ENCODE measurements around the gene HELQ.

HELQ gene

GRCh38 chr4:83388313-83388676, 67.3 kb downstream of the HELQ start:
- no peak overlapping the region for H3K4me3 ChIP-seq (replicated peaks; ENCODE audit: low read depth, low read length)
- no peak for TF ChIP-seq CTCF (IDR thresholded peaks at IDR 0.05; ENCODE audit: insufficient read depth, low read length, poor library complexity, severe bottlenecking)
- H3K27me3 ChIP-seq (replicated peaks; ENCODE audit: control insufficient read depth, insufficient read depth, low read length) = no peaks in the 10 kb centered on the region
- no peaks in the 10 kb centered on the region for H3K36me3 ChIP-seq (ENCODE audit: control insufficient read depth, insufficient read depth, low read length)
- no peak for DNase-seq (ENCODE audit: extremely low read depth, insufficient read length)

GRCh38 chr4:83387476-83388312, 67.9 kb downstream of the HELQ start:
- no peak for DNase-seq (ENCODE audit: extremely low read depth, insufficient read length)
- H3K36me3 ChIP-seq (ENCODE audit: control insufficient read depth, insufficient read depth, low read length) = no peaks in the 10 kb centered on the region

GRCh38 chr4:83387012-83387411, 68.6 kb downstream of the HELQ start:
- no peaks in the 10 kb centered on the region for H3K27me3 ChIP-seq (replicated peaks; ENCODE audit: control insufficient read depth, insufficient read depth, low read length)
- TF ChIP-seq CTCF (IDR thresholded peaks at IDR 0.05; ENCODE audit: insufficient read depth, low read length, poor library complexity, severe bottlenecking) = no peak
- no peak for DNase-seq (ENCODE audit: extremely low read depth, insufficient read length)
- no peak overlapping the region for H3K4me3 ChIP-seq (replicated peaks; ENCODE audit: low read depth, low read length)
- H3K36me3 ChIP-seq (ENCODE audit: control insufficient read depth, insufficient read depth, low read length) = no peaks in the 10 kb centered on the region

More at GRCh38 chr4:83387476-83388312, 67.9 kb downstream of the HELQ start:
- TF ChIP-seq CTCF (IDR thresholded peaks at IDR 0.05; ENCODE audit: insufficient read depth, low read length, poor library complexity, severe bottlenecking) = no peak
- Histone ChIP-seq H3K27me3 (replicated peaks; ENCODE audit: control insufficient read depth, insufficient read depth, low read length) (no peaks in the 10 kb centered on the region), H3K4me3 (replicated peaks; ENCODE audit: low read depth, low read length) (no peak overlapping the region)

- TF ChIP-seq CTCF (IDR thresholded peaks at IDR 0.05; ENCODE audit: insufficient read depth, low read length, poor library complexity, severe bottlenecking) = no peak
- DNase-seq (ENCODE audit: extremely low read depth, insufficient read length) = no peak
- Histone ChIP-seq H3K4me3 (replicated peaks; ENCODE audit: low read depth, low read length) (no peak overlapping the region), H3K27me3 (replicated peaks; ENCODE audit: control insufficient read depth, insufficient read depth, low read length) (no peaks in the 10 kb centered on the region), H3K36me3 (ENCODE audit: control insufficient read depth, insufficient read depth, low read length) (no peaks in the 10 kb centered on the region)
Measured at GRCh38 chr4:83382850-83383249, 72.8 kb downstream of the HELQ start.

GRCh38 chr4:83381173-83381572, 74.5 kb downstream of the HELQ start:
- no peak overlapping the region for H3K4me3 ChIP-seq (replicated peaks; ENCODE audit: low read depth, low read length)
- no peaks in the 10 kb centered on the region for H3K27me3 ChIP-seq (replicated peaks; ENCODE audit: control insufficient read depth, insufficient read depth, low read length)
- H3K36me3 ChIP-seq (ENCODE audit: control insufficient read depth, insufficient read depth, low read length) = no peaks in the 10 kb centered on the region
- DNase-seq (ENCODE audit: extremely low read depth, insufficient read length) = no peak
- TF ChIP-seq CTCF (IDR thresholded peaks at IDR 0.05; ENCODE audit: insufficient read depth, low read length, poor library complexity, severe bottlenecking) = no peak

Measured in GM06990 (cell line).